ENCODE data around the gene ADAR. TPM values are rescaled to one million over a fixed set of nuclear protein-coding genes. Genes with fewer than 3 reads are reported as not detected.

ADAR gene
- total RNA-seq, 1 experiment from 2014 or later: 144 TPM

DNA sequence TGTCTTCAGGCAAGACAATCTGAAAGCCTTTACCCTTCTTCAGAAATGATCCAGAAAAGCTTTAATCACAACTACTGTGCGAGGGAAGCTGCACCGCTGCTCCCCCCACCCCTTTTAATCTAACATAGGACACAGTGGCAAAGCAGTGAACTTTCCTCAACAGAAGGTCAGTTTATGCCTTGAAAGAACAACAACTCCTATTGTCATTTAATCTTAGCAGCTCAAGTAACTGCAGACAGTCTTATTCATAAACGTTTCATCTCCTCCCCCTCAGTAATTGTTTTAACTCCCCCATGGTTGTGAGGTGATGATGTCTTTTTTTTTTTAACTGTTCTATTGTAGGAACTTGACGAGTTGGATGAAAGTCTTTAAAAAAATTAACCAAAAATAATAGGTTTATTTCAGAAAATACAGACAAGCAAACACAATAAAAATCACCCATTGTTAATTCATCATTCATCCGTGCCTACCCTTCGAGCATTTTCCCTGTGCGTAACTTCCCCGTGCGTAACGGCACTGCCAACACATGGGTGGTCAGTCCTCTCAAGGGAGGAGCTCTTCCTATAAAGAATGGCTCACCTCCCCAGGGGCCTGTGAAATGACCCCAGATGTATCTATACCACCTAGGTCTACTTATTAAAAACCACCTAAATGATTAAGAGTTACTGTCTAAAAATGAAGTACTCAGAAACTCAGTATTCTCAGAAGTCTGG lies 3.3 kb upstream of the ADAR start:
- Histone ChIP-seq H3K36me3 (ENCODE audit: insufficient read depth, low read length) (peaks cover 2% of the 10 kb centered on the region; the same call in 1 of the 2 replicates), H4K20me1 (ENCODE audit: insufficient read depth, low read depth, low read length) (peaks cover 6% of the 10 kb centered on the region; the same call in 1 of the 2 replicates), H3K4me2 (ENCODE audit: low read depth, low read length, poor library complexity, severe bottlenecking) (peak overlapping the region; percentile 49), H3K4me3 (ENCODE audit: low read length) (no peak overlapping the region), H3K4me1 (ENCODE audit: low read length) (peaks cover 54% of the 10 kb centered on the region), H3K79me2 (ENCODE audit: low read length) (peaks cover 95% of the 10 kb centered on the region), H3K27me3 (ENCODE audit: low read length) (no peaks in the 10 kb centered on the region), H3K9me3 (ENCODE audit: low read length) (no peaks in the 10 kb centered on the region), H3K9me2 (replicated peaks; ENCODE audit: insufficient read depth, low read length) (no peaks in the 10 kb centered on the region), H3K27ac (ENCODE audit: low read length) (peak overlapping the region; percentile 95), H2AFZ (ENCODE audit: low read length) (no peak overlapping the region), H3K9ac (ENCODE audit: low read length) (0 out of 2 replicates have a peak overlapping the region, but pooled peaks have one; percentile 12)
- DNase-seq: no peak

DNA sequence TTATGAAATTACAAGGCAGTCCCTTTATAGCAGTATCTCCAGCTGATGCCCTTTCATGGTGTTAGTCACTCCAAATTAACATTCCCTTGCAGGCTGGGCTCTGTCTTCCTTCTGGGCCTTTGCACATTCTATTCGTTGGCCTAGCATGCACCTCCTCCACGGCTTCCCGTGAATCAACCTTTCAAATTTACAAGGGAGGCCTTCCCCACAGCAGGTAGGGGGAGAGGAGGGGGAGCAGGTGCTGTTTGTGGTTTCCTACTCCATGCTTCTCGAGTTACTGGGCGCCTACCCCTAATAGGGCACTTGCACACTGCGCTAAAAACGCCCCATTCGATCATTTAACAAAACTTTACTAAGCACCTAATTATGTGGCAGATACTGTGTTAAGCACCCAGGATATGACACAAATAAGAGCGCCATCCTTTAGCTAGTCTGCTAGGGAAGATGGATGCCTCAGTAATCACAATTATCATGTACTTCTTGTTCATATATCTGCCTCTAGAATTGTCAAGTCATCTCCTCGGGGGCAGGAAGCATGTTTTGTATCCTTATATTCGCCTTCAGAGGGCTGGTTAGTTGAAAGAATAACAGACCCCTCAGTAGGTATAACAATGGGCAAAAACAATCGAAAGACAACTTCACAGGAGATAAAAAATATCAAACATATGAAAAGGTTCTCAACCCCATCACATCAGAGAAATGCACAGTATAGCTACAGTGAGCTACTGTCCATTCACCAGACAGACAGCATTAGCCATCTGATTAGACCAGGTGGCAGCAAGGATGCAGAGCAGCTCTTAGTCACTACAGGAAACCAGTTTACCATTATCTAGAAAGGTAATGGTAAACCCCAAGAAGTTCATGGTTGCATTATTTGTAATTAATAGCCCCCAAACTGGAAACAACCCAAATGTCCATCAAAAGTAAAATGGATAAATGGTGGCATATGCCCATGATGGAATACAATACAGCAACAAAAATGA lies 1.7 kb upstream of the ADAR start:
- DNase-seq: peak; percentile 81
- Histone ChIP-seq H3K9ac (ENCODE audit: low read length) (peak overlapping the region; percentile 93), H2AFZ (ENCODE audit: low read length) (no peak overlapping the region), H3K27me3 (ENCODE audit: low read length) (no peaks in the 10 kb centered on the region), H3K27ac (ENCODE audit: low read length) (peak overlapping the region; percentile 95), H3K79me2 (ENCODE audit: low read length) (peaks cover 95% of the 10 kb centered on the region), H3K4me2 (ENCODE audit: low read depth, low read length, poor library complexity, severe bottlenecking) (peak overlapping the region; percentile 82), H3K4me1 (ENCODE audit: low read length) (peaks cover 70% of the 10 kb centered on the region), H4K20me1 (ENCODE audit: insufficient read depth, low read depth, low read length) (peaks cover 18% of the 10 kb centered on the region; the same call in 1 of the 2 replicates), H3K36me3 (ENCODE audit: insufficient read depth, low read length) (peaks cover 4% of the 10 kb centered on the region; the same call in 1 of the 2 replicates), H3K9me2 (replicated peaks; ENCODE audit: insufficient read depth, low read length) (no peaks in the 10 kb centered on the region), H3K4me3 (ENCODE audit: low read length) (peak overlapping the region; percentile 73), H3K9me3 (ENCODE audit: low read length) (no peaks in the 10 kb centered on the region)

DNA sequence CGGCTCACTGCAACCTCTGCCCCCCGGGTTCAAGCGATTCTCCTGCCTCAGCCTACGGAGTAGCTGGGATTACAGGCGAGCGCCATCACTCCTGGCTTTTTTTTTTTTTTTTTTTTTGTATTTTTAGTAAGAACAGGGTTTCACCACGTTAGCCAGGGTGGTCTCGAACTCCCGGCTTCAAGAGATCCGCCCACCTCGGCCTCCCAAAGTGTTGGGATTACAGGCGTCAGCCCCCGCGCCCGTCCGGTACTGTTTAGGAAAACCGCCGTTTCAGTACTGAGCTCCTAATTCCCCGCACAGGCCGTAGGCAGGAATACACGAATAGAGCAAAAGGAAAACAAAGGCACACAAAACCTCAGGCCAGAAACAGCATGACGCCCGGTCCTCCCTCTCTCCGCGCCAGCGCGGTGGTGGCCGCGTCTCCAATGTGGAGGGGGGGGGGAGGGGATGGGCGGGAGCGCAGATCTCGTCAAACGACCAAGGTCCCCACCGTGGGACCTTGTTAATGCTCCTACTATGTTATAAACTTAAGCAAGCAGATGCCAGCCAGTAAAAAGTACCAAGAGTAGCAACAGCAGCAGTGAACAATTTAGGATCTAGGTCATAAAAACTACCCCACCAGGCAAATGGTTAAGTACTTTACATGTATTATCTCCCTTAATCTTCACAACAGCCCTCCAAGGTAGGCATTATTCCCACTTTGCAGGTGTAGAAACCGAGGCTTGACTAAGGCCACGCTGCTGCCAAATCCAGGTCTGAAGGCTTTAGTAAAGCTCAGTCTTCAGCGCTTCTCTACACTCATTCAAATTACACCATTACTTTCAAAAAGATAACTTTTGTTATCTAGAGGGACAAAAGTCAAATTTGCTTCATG lies 648 bp upstream of the ADAR start:
- DNase-seq: peak; percentile 79
- Histone ChIP-seq H3K27ac (ENCODE audit: low read length) (peak overlapping the region; percentile 95), H3K9me2 (replicated peaks; ENCODE audit: insufficient read depth, low read length) (no peaks in the 10 kb centered on the region), H4K20me1 (ENCODE audit: insufficient read depth, low read depth, low read length) (peaks cover 28% of the 10 kb centered on the region), H3K4me2 (ENCODE audit: low read depth, low read length, poor library complexity, severe bottlenecking) (peak overlapping the region; percentile 82), H3K4me1 (ENCODE audit: low read length) (peaks cover 74% of the 10 kb centered on the region), H2AFZ (ENCODE audit: low read length) (no peak overlapping the region), H3K27me3 (ENCODE audit: low read length) (no peaks in the 10 kb centered on the region), H3K36me3 (ENCODE audit: insufficient read depth, low read length) (peaks cover 6% of the 10 kb centered on the region; the same call in 1 of the 2 replicates), H3K79me2 (ENCODE audit: low read length) (peaks cover 95% of the 10 kb centered on the region), H3K4me3 (ENCODE audit: low read length) (peak overlapping the region; percentile 73), H3K9me3 (ENCODE audit: low read length) (no peaks in the 10 kb centered on the region), H3K9ac (ENCODE audit: low read length) (peak overlapping the region; percentile 93)

DNA sequence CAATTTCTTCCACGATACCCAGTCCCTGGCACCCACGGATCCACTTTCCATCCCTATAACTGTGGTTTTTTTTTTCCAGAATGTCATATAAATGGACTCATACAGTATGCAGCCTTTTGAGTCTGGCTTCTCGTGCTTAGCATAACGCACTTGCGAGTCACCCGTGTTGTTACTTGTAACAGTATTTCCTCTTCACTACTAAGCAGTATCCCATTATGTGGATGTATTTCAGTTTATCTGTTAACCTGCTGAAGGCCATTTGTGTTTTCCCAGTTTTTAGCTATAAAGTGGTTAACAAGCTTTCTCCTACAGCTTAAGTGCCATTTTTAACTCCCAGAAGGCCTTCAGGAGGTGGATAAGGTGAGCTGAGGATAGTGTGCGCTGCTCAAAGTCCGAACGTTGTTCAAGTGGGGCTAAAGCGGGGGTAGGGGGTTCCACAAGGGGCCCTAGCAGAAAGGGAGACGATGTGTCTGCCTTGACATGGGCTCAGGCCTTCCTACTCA lies 829 bp downstream of the ADAR start:
- Histone ChIP-seq H3K9ac (ENCODE audit: low read length) (peak overlapping the region; percentile 93), H3K36me3 (ENCODE audit: insufficient read depth, low read length) (peaks cover 17% of the 10 kb centered on the region; the same call in 1 of the 2 replicates), H3K4me1 (ENCODE audit: low read length) (peaks cover 71% of the 10 kb centered on the region), H3K9me2 (replicated peaks; ENCODE audit: insufficient read depth, low read length) (no peaks in the 10 kb centered on the region), H3K27me3 (ENCODE audit: low read length) (no peaks in the 10 kb centered on the region), H3K9me3 (ENCODE audit: low read length) (no peaks in the 10 kb centered on the region), H3K79me2 (ENCODE audit: low read length) (peaks cover 96% of the 10 kb centered on the region), H4K20me1 (ENCODE audit: insufficient read depth, low read depth, low read length) (peaks cover 42% of the 10 kb centered on the region), H3K4me2 (ENCODE audit: low read depth, low read length, poor library complexity, severe bottlenecking) (peak overlapping the region; percentile 82), H3K4me3 (ENCODE audit: low read length) (peak overlapping the region; percentile 73), H2AFZ (ENCODE audit: low read length) (no peak overlapping the region), H3K27ac (ENCODE audit: low read length) (peak overlapping the region; percentile 95)
- DNase-seq: peak; percentile 63

DNA sequence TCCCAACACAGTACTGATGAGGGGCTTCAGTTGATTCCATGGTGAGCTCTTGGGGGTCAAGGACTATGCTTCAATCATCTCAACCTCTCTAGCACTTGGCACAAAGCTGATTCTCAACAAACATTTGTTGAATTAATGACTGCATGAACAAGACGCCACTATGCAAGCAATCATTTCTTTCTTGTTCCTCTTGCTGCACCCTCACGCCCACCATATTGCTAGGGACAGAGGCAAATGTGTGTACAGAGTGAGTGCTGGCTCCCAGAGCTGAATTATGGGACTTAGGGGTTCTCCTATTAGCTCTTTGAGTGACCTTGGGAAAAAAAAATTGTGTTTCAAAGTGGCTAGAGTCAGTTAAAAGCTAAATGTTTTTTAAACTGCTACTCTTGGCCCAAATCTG lies 2.5 kb downstream of the ADAR start:
- peaks cover 50% of the 10 kb centered on the region for H4K20me1 ChIP-seq (ENCODE audit: insufficient read depth, low read depth, low read length)
- peak overlapping the region; percentile 4 for H3K4me2 ChIP-seq (ENCODE audit: low read depth, low read length, poor library complexity, severe bottlenecking)
- no peak for DNase-seq
- H3K79me2 ChIP-seq (ENCODE audit: low read length): peaks cover 97% of the 10 kb centered on the region
- no peak overlapping the region for H2AFZ ChIP-seq (ENCODE audit: low read length)
- no peak overlapping the region for H3K9ac ChIP-seq (ENCODE audit: low read length)
- H3K4me1 ChIP-seq (ENCODE audit: low read length): peaks cover 56% of the 10 kb centered on the region
- H3K9me2 ChIP-seq (replicated peaks; ENCODE audit: insufficient read depth, low read length): no peaks in the 10 kb centered on the region
- H3K4me3 ChIP-seq (ENCODE audit: low read length): no peak overlapping the region
- no peaks in the 10 kb centered on the region for H3K27me3 ChIP-seq (ENCODE audit: low read length)
- no peaks in the 10 kb centered on the region for H3K9me3 ChIP-seq (ENCODE audit: low read length)
- H3K36me3 ChIP-seq (ENCODE audit: insufficient read depth, low read length): peaks cover 33% of the 10 kb centered on the region; the same call in 1 of the 2 replicates
- peak overlapping the region; percentile 18; the same call in 1 of the 2 replicates for H3K27ac ChIP-seq (ENCODE audit: low read length)

DNA sequence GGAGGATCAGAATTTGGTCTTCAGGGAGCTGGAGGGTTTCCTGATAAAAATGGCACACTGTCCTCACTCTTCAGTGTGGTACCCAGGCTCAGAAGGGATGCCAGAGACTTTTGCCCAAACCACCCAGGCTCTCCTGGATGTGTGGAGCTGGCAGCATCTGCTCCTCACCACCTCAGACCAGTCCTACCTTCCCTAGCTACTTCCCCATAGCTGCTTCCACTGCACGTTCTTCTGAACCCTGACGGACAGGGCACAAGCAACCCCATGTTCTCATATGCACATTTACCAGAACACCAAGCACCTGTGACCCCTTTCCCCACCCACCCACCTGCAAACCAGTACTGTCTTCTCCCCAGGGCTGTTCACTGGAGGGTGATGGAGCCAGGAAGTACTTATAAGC lies 4.7 kb downstream of the ADAR start:
- H3K79me2 ChIP-seq (ENCODE audit: low read length): peaks cover 95% of the 10 kb centered on the region
- no peaks in the 10 kb centered on the region for H3K27me3 ChIP-seq (ENCODE audit: low read length)
- no peak overlapping the region for H3K4me3 ChIP-seq (ENCODE audit: low read length)
- no peak overlapping the region for H2AFZ ChIP-seq (ENCODE audit: low read length)
- H3K4me2 ChIP-seq (ENCODE audit: low read depth, low read length, poor library complexity, severe bottlenecking): no peak overlapping the region
- H4K20me1 ChIP-seq (ENCODE audit: insufficient read depth, low read depth, low read length): peaks cover 67% of the 10 kb centered on the region
- peaks cover 43% of the 10 kb centered on the region; the same call in 1 of the 2 replicates for H3K36me3 ChIP-seq (ENCODE audit: insufficient read depth, low read length)
- no peaks in the 10 kb centered on the region for H3K9me2 ChIP-seq (replicated peaks; ENCODE audit: insufficient read depth, low read length)
- H3K27ac ChIP-seq (ENCODE audit: low read length): no peak overlapping the region
- H3K4me1 ChIP-seq (ENCODE audit: low read length): peaks cover 35% of the 10 kb centered on the region
- H3K9ac ChIP-seq (ENCODE audit: low read length): no peak overlapping the region
- no peak for DNase-seq
- H3K9me3 ChIP-seq (ENCODE audit: low read length): no peaks in the 10 kb centered on the region

DNA sequence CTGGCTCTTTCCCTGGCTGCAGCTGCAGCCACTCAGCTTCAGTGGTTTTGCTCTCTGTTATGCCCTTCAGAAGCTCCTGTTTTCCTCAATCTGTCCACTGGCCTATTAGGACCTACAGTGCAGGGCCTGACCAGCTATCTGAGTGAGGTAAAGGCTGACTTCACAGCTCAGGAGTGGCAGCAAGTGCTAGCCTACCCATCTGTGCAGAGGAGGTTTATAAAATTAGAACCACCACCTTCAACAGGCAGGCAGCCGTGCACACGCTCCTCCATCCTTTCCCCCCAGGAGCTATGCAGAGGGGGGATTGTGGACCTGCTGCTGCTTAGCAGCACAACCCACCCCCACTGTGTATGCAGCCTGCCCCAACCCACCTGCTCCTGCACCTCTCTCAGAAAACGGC lies 8.3 kb downstream of the ADAR start:
- Histone ChIP-seq H2AFZ (ENCODE audit: low read length) (no peak overlapping the region), H3K36me3 (ENCODE audit: insufficient read depth, low read length) (peaks cover 58% of the 10 kb centered on the region), H4K20me1 (ENCODE audit: insufficient read depth, low read depth, low read length) (peaks cover 50% of the 10 kb centered on the region), H3K9me2 (replicated peaks; ENCODE audit: insufficient read depth, low read length) (no peaks in the 10 kb centered on the region), H3K27me3 (ENCODE audit: low read length) (no peaks in the 10 kb centered on the region), H3K9me3 (ENCODE audit: low read length) (no peaks in the 10 kb centered on the region), H3K27ac (ENCODE audit: low read length) (no peak overlapping the region), H3K79me2 (ENCODE audit: low read length) (peaks cover 80% of the 10 kb centered on the region), H3K4me1 (ENCODE audit: low read length) (peaks cover 11% of the 10 kb centered on the region), H3K4me2 (ENCODE audit: low read depth, low read length, poor library complexity, severe bottlenecking) (no peak overlapping the region), H3K4me3 (ENCODE audit: low read length) (no peak overlapping the region), H3K9ac (ENCODE audit: low read length) (no peak overlapping the region)
- no peak for DNase-seq
